SU-DHL-6 (cell line): Measurements from ENCODE around the gene IL10.

Source experiments
- H2AFZ ChIP-seq: fragments of 200-600 bp; sonication (generic); 2 replicates; pipeline ENCODE4 v1.6.1; 2014; ENCODE audit warnings: low read depth, mild to moderate bottlenecking, moderate library complexity, mixed read lengths, antibody characterized with exemption, low read length; ENCODE audit not compliant: severe bottlenecking
- H3F3A ChIP-seq: fragments of 200-600 bp; shearing (Covaris generic); 2 replicates; pipeline ENCODE4 v1.6.0; 2016; ENCODE audit warnings: antibody characterized with exemption, mild to moderate bottlenecking; ENCODE audit not compliant: insufficient read depth
- H3K27ac ChIP-seq: fragments of 200-600 bp; sonication (generic); 2 replicates; pipeline ENCODE4 v1.5.1; 2016; ENCODE audit warnings: low read depth, mild to moderate bottlenecking, low read length, moderate library complexity, mixed read lengths
- H3K27me3 ChIP-seq: fragments of 200-600 bp; sonication (generic), shearing (Covaris generic); 2 replicates; pipeline ENCODE4 v1.6.0; 2014; ENCODE audit warnings: mild to moderate bottlenecking, low read length
- H3K36me3 ChIP-seq: fragments of 200-600 bp; sonication (generic); 2 replicates; pipeline ENCODE4 v1.6.1; 2014; ENCODE audit warnings: mild to moderate bottlenecking, low read length, mixed read lengths
- H3K4me2 ChIP-seq: fragments of 300-600, 200-600 bp; shearing (Covaris generic), sonication (generic); 2 replicates; pipeline ENCODE4 v1.6.0; 2014; ENCODE audit warnings: low read length, low read depth, mild to moderate bottlenecking; ENCODE audit not compliant: poor library complexity, severe bottlenecking
- H3K4me3 ChIP-seq: fragments of 200-600 bp; sonication (generic); 2 replicates; pipeline ENCODE4 v1.5.1; 2014; ENCODE audit warnings: antibody characterized with exemption, low read length, mild to moderate bottlenecking, mixed read lengths; ENCODE audit not compliant: insufficient read depth, poor library complexity, severe bottlenecking
- H3K79me2 ChIP-seq: fragments of 200-600 bp; sonication (generic); 2 replicates; pipeline ENCODE4 v1.6.1; 2014; ENCODE audit warnings: mild to moderate bottlenecking, low read length, moderate library complexity; ENCODE audit not compliant: insufficient read depth
- H3K9ac ChIP-seq: fragments of 200-600 bp; sonication (generic); 2 replicates; pipeline ENCODE4 v1.7.0; 2014; ENCODE audit warnings: mild to moderate bottlenecking, low read length
- H3K9me2 ChIP-seq: fragments of 200-600 bp; sonication (generic); replicated peaks from 2 replicates; pipeline ENCODE4 v1.6.1; 2014; ENCODE audit warnings: low read length; ENCODE audit not compliant: insufficient read depth
- H3K9me3 ChIP-seq: fragments of 200-600 bp; sonication (generic); 2 replicates; pipeline ENCODE4 v1.6.1; 2014; ENCODE audit warnings: low read length, mixed read lengths; ENCODE audit not compliant: insufficient read depth
- H4K20me1 ChIP-seq: fragments of 200-600 bp; sonication (generic); 2 replicates; pipeline ENCODE4 v1.6.1; 2014; ENCODE audit warnings: low read depth, mild to moderate bottlenecking, antibody characterized with exemption, low read length, moderate library complexity, mixed read lengths
- CTCF ChIP-seq: fragments of 200-600 bp; sonication (generic); IDR thresholded peaks from one replicate; pipeline ENCODE4 v1.5.1; 2017; ENCODE audit warnings: antibody characterized with exemption, mild to moderate bottlenecking, low read length, moderate library complexity; ENCODE audit not compliant: insufficient read depth, poor library complexity, severe bottlenecking
- EZH2phosphoT487 ChIP-seq: fragments of 200-600 bp; sonication (generic), shearing (Covaris generic); conservative IDR thresholded peaks from 2 replicates; pipeline ENCODE4 v1.6.1; 2018; ENCODE audit warnings: mild to moderate bottlenecking, antibody characterized with exemption, low read length, moderate library complexity, mixed read lengths

IL10 gene

DNA sequence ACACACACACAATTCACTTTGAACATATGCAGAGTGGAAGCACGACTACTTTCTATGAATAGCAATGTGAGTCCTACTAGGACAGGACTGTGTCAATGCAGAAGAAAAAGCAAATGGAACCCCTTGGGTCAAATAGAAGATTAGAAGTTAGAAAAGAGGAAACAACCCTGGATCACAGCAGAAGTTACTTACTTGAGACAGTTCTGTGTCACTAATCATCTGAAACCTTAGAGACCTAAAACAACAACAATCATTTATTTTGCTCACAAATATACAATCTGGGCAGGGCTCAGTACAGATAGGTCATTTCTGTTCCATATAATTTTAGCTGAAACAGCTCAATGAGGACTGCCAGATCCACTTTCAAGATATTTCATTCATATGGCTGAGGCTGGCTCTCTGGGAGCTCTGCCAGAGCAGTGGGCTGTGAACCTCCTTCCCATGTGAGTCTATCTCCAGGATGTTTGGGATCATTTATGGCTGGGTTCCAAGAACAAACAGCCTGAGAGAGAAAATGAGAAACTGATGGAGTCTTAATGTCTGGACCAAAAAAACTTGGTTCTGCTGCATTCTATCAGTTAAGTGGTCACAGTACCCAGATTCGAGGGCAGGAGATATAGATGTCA lies 42.5 kb upstream of the IL10 start:
- TF ChIP-seq EZH2phosphoT487: no peak
- no peak for TF ChIP-seq CTCF
- no peak overlapping the region for H2AFZ ChIP-seq

DNA sequence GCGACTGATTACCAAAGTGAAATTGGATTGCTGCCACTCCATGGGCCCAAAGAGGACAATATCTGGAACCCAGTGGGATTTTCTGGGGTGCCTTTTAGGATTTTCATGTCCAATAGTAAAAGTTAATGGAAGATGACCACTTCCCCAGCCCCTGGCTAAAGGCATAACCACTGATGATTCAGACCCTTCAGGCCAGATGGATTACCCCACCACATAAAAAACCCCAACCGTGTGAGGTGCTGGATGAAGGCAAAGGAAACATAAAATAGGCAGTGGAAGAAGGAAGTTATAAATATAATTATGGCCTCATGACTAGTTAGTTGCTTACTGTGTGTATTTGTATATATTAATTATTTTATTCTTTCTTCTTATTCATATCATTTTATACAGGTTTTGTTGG lies 40.2 kb upstream of the IL10 start:
- no peaks in the 10 kb centered on the region for H3K9me2 ChIP-seq
- no peaks in the 10 kb centered on the region for H3K36me3 ChIP-seq
- H3K4me3 ChIP-seq: no peak overlapping the region
- no peak overlapping the region for H3K27ac ChIP-seq
- H2AFZ ChIP-seq: no peak overlapping the region
- no peak overlapping the region for H3K4me2 ChIP-seq
- no peaks in the 10 kb centered on the region for H3K79me2 ChIP-seq
- H3K9ac ChIP-seq: no peak overlapping the region
- H3F3A ChIP-seq: no peaks in the 10 kb centered on the region
- TF ChIP-seq CTCF: no peak
- no peak for TF ChIP-seq EZH2phosphoT487
- H3K9me3 ChIP-seq: peaks cover 11% of the 10 kb centered on the region; the same call in 1 of the 2 replicates
- no peaks in the 10 kb centered on the region for H3K27me3 ChIP-seq
- no peaks in the 10 kb centered on the region for H4K20me1 ChIP-seq

More for the DNA sequence above, 42.5 kb upstream of the IL10 start:
- H3K4me3 ChIP-seq: no peak overlapping the region
- no peaks in the 10 kb centered on the region for H3F3A ChIP-seq
- no peaks in the 10 kb centered on the region for H3K9me2 ChIP-seq
- no peak overlapping the region for H3K27ac ChIP-seq
- H3K9ac ChIP-seq: no peak overlapping the region
- peaks cover 11% of the 10 kb centered on the region; the same call in 1 of the 2 replicates for H3K9me3 ChIP-seq
- no peaks in the 10 kb centered on the region for H3K27me3 ChIP-seq
- no peak overlapping the region for H3K4me2 ChIP-seq
- H3K79me2 ChIP-seq: no peaks in the 10 kb centered on the region
- H3K36me3 ChIP-seq: no peaks in the 10 kb centered on the region
- H4K20me1 ChIP-seq: no peaks in the 10 kb centered on the region

DNA sequence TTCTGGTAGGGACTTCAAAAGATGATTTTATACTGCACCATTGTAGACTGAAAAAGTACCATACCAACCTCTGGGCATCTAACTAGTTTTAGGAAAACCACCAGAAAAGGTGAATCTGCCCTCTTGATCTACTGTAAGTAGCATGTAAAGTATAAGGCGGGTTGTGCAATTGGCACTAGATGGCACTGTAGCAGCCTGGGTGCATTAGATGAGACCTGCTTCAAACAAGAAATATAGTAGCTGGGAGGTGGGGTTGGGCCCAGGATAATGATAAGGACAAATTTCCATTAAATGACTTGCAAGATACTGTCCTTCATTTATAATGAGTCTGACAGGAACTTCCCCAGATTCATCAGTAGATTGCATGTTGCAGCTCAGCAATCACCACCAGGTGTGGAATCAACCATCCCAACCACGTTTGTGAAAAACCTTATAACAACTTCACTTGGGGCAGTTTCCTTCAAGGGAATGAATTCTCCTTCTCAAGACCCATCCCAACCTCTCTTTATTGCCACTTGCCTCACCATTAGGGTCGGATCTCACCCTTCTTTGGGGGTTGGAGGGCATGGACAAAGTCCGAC lies 37.3 kb upstream of the IL10 start:
- H3K9me3 ChIP-seq: peaks cover 11% of the 10 kb centered on the region; the same call in 1 of the 2 replicates
- no peak overlapping the region for H3K4me3 ChIP-seq
- no peak overlapping the region for H2AFZ ChIP-seq
- H3K79me2 ChIP-seq: no peaks in the 10 kb centered on the region
- H3K36me3 ChIP-seq: no peaks in the 10 kb centered on the region
- H3K9ac ChIP-seq: no peak overlapping the region
- no peak overlapping the region for H3K27ac ChIP-seq
- H3K27me3 ChIP-seq: no peaks in the 10 kb centered on the region
- TF ChIP-seq EZH2phosphoT487 (no peak), CTCF (peak; percentile 58)
- H3K4me2 ChIP-seq: no peak overlapping the region
- no peaks in the 10 kb centered on the region for H3F3A ChIP-seq
- no peaks in the 10 kb centered on the region for H4K20me1 ChIP-seq
- H3K9me2 ChIP-seq: no peaks in the 10 kb centered on the region
